Endometrium (tissue), 2 donors: ENCODE measurements around the gene SLC38A11.
A peak's percentile ranks its signal among the peaks of the same experiment; 100 is the strongest.

ENCODE experiments used
- FAIRE-seq: peaks from 2 replicates; lab custom pipeline; 2012; peaks lifted over from hg19 to GRCh38; lab: Jason Lieb, UNC
- donor health status: control.
- donor health status: control.

The SLC38A11 gene

DNA sequence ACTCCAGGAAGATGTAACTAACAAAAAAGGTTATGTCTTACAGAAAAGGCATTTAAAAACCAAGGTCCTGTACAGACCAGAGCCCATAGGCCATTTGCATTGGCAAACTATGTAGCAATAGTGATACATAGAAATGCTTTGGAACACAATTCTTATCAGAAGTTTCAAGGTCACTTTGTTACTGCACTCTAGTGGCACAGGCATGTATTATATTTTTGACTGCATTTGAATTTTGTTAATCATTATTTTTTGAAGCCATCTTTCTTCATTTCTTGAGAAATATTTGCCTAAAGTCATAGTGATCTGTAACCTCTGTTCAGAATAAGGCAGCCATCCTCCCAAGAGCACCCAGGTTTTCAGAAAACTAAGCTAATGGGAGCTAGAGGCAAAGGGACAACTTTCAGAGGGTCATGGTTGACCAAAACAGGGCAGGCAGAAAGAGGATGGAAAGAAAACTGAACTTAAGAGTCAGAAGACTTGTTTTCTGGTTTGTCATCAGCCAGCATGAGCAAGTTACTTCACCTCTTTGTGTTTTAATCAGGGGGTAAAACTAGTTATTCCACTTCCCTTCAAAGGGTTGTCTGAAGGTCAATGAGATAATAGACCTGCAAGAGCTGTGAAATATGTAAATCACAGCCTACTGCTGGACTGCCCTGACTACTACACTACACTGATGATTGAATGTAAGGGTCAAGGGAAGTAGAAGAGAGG is 41.5 kb downstream of the SLC38A11 start:
- FAIRE-seq = no peak

DNA sequence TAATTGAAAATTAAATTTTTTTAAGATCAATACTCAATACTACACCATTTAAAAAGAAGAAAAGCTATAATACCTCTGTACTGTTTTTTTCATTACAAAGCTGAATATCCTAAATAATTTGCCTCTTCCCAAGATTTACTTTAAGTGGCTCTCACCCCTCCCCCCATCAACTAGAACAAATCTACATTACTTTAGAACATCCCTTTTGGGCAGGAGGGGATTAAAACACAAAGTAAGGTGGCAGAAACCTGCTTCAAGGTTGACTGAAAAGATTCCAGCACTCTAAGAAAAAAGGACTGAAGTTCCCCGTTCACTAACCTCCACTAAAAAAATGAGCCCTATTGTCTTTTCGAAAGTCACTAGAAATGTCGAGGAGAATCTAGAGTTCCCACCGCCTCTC is 42.3 kb downstream of the SLC38A11 start:
- FAIRE-seq = no peak

DNA sequence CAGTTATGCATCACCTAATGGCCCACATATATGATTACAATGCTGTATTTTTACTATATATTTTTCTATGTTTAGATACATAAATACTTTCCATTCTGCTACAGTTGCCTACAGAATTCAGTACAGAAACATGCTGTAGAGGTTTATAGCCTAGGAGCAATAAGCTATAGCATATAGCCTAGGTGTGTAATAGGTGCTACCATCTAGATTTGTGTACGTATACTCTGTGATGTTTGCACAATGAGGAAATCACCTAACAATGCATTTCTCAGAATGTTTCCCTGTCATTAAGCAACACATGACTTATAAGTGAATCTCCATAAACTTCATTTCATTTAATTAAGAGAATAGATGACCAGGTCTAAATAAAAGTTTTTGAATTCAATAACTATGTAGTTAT is 43.5 kb downstream of the SLC38A11 start:
- no peak for FAIRE-seq

DNA sequence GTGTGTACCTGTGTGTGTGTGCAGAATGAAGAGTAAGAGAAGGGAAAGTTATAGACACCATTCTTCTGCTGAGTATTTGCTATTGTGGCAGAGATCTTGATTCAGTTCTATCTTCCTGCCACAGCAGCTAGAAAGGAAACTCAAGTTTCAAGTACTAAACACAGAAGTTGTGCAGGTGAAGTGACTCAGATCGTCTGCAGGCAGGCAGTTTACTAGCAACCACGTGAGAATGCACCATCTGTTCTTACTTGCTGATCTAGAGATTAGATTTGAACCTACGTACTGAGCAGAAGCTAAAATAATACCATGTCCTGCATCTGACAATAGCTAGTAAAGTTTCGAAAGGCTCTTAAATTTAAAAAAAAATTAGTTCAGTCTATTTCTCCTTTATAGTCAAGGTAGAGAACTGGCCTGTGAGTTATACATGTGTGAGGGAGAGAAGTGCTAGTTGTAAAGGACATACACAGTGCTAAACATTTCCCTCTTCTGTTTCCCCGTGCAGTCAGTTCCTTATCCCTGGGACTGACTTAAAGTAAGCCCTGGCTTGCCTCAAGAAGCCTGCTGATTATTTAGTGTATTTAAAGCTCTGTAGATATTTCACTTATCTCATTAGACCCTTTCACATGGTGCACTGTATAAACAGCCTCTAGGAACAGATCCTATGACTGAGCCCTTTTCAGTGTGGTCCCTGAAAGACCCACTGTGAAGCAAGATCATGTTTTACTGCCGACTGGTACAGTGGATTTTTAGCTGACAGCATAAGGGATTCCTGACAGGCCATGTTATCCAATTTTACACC is 45.0 kb downstream of the SLC38A11 start:
- FAIRE-seq = no peak

DNA sequence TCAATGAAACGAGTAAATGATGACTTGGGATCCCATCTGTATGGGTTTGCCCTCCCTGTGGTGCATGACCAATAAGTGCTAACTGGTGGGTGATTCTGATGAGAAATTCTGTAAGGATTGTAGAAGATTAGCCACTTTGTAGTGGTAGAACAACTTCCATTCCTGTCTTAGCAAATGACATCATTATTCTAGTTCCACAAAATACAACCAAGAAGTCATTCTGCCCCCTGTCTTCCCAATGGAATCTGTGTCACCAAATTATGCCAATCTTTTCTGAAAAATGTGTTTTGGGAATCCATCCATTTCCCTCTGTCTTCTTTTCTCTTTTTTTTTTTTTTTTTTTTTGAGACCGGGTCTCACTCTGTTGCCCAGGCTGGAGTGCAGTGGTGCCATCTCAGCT is 48.4 kb downstream of the SLC38A11 start:
- no peak for FAIRE-seq

DNA sequence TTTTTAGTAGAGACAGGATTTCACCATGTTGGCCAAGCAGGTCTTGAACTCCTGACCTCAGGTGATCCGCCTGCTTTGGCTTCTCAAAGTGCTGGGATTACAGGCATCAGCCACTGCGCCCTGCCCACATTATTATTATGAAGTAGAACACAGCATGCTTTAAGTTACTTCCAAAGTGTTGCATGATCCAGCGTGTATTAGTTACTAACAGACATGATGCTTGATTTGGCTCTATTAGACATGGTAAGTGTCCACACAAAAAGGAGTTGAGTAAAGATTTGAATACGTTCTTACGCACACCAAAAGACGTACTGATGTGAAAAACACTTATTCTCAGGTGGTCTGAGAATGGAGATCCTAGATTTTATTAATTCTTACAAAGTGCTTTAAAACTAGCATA is 50.0 kb downstream of the SLC38A11 start:
- FAIRE-seq = no peak

DNA sequence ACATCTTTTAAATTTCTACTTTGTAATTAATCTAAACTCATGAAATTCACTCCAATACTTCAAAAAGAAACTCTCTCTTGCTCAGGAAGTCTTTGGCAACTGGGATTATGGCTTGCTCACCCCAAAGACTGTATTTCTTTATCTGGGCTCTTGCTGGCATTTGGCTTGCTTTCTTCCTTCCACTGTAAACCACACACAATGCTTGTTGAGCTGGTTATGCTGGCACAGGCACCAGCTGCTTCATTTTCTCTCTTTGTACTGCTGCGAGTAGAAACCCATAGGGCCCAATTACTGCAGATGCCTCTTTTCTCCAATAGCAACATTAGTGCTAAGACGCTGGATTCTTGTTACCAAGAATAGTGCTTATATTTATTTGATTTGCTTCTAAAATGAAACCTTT is 51.4 kb downstream of the SLC38A11 start:
- FAIRE-seq = no peak

DNA sequence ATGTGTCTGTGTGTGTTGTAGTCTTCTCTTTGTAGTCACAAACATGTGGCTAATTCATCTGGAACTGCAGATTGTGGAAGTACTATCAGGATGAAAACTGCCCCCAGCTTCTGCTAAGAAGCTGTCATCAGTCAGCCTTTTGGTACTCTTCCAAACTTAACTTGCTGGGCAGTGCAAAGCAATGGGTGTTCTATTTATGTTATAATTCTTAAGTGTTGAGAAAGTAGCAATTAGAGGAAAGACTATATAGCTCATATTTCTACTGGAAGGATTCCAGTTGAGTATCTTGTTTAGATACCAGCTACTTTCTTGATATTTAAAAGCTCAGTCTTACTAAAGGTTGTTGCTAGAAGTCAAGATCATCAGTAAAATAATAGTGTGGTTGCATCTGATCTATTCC is 52.1 kb downstream of the SLC38A11 start:
- FAIRE-seq = no peak

DNA sequence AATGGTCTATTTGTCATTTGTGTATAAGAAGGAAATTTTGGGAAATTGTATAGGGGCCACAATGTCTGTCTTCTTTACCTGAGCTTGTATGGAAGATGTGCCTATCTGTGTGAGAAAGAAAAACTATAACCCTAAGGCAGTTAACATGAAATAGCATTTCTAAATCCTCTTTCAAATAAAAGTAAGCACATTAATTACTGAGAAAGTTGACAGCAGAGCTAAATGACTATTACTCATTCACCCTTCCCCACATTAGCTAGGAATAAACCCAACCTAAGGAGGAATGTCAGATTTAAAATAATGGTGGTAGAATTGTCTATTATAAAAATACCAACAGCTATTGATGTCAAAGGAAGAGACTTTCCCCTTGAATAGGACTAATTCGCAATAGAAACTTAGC is 56.2 kb downstream of the SLC38A11 start:
- no peak for FAIRE-seq

DNA sequence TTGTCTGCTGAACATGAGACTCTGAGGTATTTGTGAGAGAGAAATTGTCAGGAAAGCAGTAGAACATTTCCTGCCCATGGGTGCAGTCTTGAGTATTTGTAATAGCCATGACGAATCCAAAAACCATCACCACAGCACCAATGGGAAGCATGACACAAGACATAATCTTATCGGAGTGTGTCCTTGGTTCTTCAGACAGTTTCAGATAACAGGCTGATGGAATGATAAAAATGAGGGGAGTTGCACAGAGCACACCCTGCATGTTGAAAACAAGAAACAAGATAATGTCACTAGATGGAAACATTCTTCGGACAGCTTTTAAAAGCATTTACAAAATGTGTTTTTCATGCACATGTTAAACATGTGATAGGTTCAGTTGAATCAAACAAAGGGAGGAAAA is 56.9 kb downstream of the SLC38A11 start:
- peak; percentile 85 for FAIRE-seq

DNA sequence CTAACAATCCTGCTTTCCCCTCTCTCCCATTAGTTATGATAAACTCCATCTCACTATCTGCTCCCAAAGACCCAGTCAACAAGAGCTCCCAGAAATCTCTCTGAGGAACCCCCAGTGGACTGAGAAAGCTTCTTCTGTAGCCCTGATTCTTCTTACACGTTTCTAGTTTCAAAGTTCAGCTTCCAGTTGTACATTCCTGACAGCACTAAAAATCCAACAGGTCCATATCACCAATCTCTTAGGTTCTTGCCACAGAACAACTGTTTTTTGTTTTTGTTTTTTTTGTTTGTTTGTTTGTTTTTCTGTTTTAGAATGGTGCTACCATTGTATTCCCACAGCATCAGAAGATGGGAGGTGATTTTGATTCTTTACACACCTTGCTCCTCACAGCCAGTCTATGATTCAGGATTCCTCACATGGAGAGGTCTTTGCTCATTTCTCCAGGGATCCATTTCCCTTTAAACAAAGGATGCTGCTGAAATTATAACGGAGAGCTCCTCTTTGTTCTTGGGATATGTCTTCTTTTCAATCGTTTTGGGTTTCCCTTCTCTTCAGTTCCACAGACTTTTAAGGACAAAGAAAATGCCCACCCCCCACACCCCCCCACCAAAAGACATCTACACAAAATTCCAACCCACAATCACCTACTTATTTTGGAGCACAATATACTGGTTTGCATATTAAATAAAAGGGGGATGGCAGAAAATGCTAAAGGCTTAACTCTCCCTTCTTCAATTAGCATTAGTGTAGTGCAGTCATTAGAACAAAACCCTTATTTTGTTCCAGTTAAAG is 57.7 kb downstream of the SLC38A11 start:
- no peak for FAIRE-seq

DNA sequence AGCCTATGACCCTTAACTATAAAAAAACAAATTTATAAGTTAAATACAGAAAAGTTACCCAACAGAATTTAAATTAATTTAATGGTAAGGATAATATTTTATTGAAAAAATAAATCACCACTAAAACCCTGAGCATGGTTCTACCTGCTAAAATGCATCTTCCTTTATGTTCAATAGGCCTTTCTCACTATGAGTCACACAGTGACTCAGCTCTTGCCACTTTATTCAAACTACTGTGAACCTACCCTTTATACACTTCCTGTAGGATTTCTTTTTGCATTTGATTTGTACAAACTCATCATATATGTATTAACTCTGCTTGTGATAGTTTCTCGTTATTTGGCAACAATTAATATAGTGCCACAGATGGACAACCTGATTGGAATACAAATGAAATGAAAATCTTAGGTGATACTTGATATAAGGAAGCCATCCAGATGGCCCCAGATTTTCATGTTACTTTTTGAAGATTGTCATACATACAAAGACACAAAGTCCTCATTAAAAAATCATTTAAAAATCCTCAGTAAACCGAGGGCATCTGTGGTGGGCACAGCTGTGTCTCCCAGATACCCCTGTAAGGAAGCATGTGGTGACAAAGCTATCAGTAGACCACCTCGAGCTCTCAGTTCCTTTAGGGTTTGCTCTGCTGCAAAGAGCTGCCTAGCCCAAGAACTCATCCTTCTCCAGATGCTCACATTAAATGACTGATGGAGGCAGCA is 58.5 kb downstream of the SLC38A11 start:
- no peak for FAIRE-seq

DNA sequence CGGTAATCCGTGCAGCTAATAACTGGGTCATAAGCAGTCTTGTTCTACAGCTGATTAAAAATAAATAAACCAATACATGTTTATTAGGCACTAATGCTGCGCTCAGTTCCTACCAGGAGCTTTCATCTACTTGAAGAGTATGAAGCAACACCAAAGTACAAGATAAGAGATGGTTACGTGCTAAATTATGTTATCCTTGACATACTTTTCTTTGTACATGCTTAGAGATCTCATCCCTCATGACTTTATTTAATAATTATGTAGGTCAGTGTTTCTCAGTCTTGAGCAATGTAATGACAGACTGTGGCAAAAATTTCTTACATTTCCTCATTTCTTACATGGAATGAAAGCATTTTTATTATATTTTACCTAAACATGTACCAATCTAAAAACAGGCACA is 59.1 kb downstream of the SLC38A11 start:
- no peak for FAIRE-seq

DNA sequence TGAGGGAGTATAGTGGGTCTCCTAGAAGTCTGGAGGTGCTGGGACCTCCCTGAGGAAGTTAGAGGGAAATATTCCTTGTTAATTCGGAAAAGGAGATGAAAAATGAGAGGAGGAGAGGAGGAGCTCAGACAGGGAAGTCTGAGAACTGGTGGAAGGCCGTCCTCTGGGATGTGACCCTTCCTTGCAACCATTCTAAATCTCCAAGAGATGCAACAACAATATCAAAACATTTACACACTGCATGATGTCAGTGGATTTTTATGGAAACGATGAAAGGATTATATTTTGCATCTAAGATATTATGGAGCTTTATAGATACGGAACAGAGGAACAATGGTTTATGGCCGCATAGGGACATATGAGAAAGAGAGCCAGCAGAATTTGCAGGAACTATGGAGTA is 63.9 kb downstream of the SLC38A11 start:
- FAIRE-seq = peak; percentile 31

DNA sequence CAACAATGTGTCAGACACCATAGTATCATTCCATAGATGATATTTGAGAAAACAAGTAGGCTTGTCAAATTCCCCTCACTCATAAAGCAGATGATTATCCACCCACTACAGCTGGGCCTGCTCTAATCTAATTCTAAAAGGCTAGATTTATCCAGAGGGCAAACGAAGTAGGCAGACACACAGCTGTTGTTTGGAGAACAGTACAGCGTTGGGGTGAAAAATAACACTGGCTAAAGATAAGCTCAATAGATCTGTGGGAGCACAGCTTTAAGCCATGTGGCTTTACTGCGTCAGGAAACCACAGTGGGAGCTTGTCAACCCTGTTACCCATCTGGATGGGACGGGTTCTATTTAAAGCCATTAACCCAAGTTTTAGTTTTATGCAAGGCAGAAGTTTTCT is 64.8 kb downstream of the SLC38A11 start:
- peak; percentile 51 for FAIRE-seq

DNA sequence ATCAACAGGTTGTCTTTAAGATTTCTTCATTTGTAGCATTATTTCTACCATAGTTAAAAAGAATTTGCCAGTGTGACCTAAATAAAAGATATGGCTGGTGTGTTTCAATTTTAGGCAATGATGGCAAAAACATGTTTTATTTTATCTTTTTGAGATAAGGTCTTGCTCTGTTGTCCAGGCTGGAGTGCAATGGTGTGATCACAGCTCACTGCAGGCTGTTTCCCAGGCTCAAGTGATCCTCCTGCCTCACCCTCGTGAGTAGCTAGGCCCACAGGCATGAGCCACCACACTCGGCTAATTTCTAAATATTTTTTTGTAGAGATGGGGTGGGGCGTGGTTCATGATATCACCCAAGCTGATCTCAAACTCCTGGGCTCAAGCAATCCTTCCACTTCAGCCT is 66.7 kb downstream of the SLC38A11 start:
- no peak for FAIRE-seq

DNA sequence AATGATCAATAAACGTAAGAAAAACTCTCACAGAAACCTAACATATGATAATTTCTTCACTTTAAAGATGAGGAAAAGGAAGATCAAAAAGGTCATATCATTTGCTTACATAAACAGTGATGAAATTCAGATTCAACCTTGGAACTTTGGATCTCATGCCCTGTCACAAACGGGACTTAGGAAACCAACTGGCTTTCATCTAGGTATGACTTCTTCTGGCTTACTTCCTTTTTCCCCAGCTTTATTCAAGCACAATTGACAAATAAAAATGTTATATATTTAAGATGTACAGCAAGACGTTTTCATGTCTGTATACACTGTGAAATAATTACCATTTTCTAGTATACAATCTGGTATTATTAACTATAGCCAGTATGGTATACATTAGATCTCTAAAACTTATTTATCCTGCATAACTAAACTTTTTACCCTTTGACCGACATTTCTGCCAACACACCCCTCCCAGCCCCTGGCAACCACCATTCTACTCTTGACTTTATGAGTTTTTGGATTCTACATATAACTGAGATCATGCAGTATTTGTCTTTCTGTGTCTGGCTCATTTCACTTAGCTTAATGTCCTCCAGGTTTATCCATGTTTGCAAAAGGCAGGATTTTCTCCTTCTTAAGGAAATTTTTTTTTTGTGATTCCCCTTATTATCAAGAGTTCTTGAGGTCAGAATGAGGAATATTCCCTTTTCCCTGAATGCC is 67.7 kb downstream of the SLC38A11 start:
- FAIRE-seq = no peak

DNA sequence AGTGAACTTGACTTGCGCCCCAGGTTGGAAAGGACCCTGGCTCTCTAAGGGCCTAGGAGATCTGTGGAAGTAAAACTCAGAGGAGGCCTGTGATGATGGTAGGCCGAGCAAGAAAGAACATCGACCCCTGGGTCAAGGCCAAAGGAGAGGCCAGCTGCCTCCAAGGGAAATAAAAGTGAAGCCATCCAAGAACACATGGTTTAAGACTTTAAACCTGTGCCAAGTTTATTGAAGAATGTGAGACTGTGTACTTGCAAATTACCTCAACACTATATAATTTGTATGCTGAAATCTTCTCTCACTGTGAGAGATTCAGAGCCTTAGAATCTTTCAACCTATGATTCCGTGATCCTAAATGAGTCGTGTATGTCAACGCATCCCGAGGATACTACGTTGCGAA is 73.0 kb downstream of the SLC38A11 start:
- FAIRE-seq = no peak

DNA sequence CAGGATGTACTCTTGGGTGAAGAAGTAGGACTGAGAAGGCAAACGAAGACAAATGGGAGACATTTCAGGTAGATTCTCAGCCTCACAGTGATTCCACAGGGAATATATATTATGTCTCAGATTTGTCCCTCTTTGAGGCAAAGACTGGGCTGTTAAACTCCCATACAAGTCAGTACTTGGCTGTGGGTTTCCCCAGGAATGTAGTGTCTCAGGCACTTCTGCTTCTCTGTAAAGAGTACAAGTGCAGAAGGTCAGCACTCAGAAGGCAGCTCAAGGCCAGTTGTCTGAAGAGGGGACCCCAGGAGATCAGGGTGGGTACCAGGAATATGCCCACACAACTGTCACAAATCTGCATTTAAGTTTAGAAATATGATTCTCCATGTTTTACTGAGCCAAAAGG is 73.8 kb downstream of the SLC38A11 start:
- no peak for FAIRE-seq

DNA sequence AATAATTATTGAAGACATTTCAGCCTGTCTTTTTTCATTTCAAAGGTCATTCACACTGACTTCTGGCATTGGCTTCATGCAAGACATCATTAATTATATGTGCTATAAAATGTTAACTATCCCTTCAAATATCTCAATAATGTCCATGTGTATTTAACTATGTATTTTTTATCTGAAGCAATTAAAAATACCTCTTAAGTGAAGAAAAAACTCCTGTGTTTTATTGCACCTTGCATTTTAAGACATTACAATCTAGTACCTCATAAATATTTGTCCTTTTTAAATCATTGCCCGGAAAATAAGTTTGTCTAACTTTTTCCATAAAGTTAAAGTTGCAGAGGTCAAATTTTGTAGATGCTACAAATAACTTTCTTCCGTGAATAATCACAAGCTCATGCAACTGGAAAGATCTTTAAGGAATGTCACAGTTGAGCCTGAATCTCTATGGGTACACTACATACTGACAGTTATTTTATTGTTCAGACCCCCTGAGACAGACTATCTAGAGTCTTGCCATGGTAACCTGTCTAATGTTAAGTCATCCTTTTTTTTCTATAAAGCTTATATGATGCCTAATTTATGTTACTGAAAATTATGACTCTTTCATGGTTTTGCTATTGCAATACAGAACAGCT is 75.3 kb downstream of the SLC38A11 start:
- peak; percentile 98 for FAIRE-seq

DNA sequence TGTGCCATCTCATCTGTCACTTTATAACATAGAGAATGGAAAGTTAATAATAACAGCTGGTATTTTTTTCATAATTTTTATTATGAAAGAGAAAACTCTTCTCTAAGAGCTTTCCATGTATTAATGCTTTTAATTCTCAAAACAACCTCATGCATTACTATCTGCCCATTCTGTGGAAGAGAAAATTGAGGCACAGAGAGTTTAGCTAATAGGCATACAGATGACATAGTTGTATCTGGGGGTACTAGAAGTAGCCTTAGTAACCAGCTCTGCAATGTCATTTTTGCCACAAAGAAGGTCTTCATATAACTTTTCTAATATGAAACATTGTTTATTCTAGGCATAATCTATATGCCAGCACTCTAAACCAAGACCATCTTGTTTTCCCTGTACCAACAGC is 77.4 kb downstream of the SLC38A11 start:
- FAIRE-seq = no peak
